Activated naive CD8-positive, alpha-beta T cell treated with anti-CD3 and anti-CD28 coated beads for 36 hours (primary cell): ENCODE results near the gene PARP1. TPM values are rescaled to one million over a fixed set of nuclear protein-coding genes. Genes with fewer than 3 reads are reported as not detected.

Experiments
- total RNA-seq, 2 experiments: library from RNA; stranded (reverse); gene quantifications; one replicate each; pipeline ENCODE4 v1.2.3, GENCODE V29; 2021

PARP1 gene
- total RNA-seq, 2 experiments from 2014 or later: 226 to 228 TPM

Other genes starting within 250 kb of the PARP1 start
- gene ACBD3, start 221.4 kb downstream of the PARP1 start, total RNA-seq: 10 to 100 TPM; 19.2 to 19.7 TPM
- gene MIXL1, start 184.4 kb downstream of the PARP1 start, total RNA-seq: under 1 TPM in 1 of 2 experiments, not detected in 1; 0.10 TPM
- gene LIN9, start 98.9 kb downstream of the PARP1 start, total RNA-seq: 10 to 100 TPM; 10.5 to 11.1 TPM
- gene STUM, start 140.7 kb upstream of the PARP1 start, total RNA-seq: not detected